ENCODE measurements around the gene TMC2.

The TMC2 gene

GRCh38 chr20:2578475-2579192 lies 42.3 kb downstream of the TMC2 start:
- no peak for DNase-seq (ENCODE audit: low read depth)

- DNase-seq (ENCODE audit: low read depth), result no peak
Observed at GRCh38 chr20:2585811-2586210, 49.4 kb downstream of the TMC2 start.

- no peak for DNase-seq (ENCODE audit: low read depth)
Observed at GRCh38 chr20:2593756-2594155, 57.4 kb downstream of the TMC2 start.

- DNase-seq (ENCODE audit: low read depth), result no peak
Observed at GRCh38 chr20:2595076-2595475, 58.7 kb downstream of the TMC2 start.

GRCh38 chr20:2596673-2597279 lies 60.4 kb downstream of the TMC2 start:
- no peak for DNase-seq (ENCODE audit: low read depth)

GRCh38 chr20:2599288-2600006 lies 63.1 kb downstream of the TMC2 start:
- no peak for DNase-seq (ENCODE audit: low read depth)

GRCh38 chr20:2602046-2602735 lies 65.8 kb downstream of the TMC2 start:
- no peak for DNase-seq (ENCODE audit: low read depth)

GRCh38 chr20:2602746-2603145 lies 66.4 kb downstream of the TMC2 start:
- no peak for DNase-seq (ENCODE audit: low read depth)

GRCh38 chr20:2603816-2604505 lies 67.6 kb downstream of the TMC2 start:
- no peak for DNase-seq (ENCODE audit: low read depth)

GRCh38 chr20:2604506-2604835 lies 68.1 kb downstream of the TMC2 start:
- no peak for DNase-seq (ENCODE audit: low read depth)

GRCh38 chr20:2606507-2607006 lies 70.2 kb downstream of the TMC2 start:
- DNase-seq (ENCODE audit: low read depth), result no peak

- DNase-seq (ENCODE audit: low read depth), result no peak
Observed at GRCh38 chr20:2610326-2610725, 74.0 kb downstream of the TMC2 start.

- no peak for DNase-seq (ENCODE audit: low read depth)
Observed at GRCh38 chr20:2610941-2611720, 74.8 kb downstream of the TMC2 start.

GRCh38 chr20:2612073-2612472 lies 75.7 kb downstream of the TMC2 start:
- no peak for DNase-seq (ENCODE audit: low read depth)

GRCh38 chr20:2616634-2617033 lies 80.3 kb downstream of the TMC2 start:
- DNase-seq (ENCODE audit: low read depth), result no peak

- DNase-seq (ENCODE audit: low read depth), result no peak
Observed at GRCh38 chr20:2617099-2617714, 80.8 kb downstream of the TMC2 start.

GRCh38 chr20:2618815-2619214 lies 82.4 kb downstream of the TMC2 start:
- DNase-seq (ENCODE audit: low read depth), result no peak

GRCh38 chr20:2619337-2619736 lies 83.0 kb downstream of the TMC2 start:
- DNase-seq (ENCODE audit: low read depth), result no peak

- no peak for DNase-seq (ENCODE audit: low read depth)
Observed at GRCh38 chr20:2619961-2620595, 83.7 kb downstream of the TMC2 start.

GRCh38 chr20:2624190-2624589 lies 87.8 kb downstream of the TMC2 start:
- DNase-seq (ENCODE audit: low read depth), result no peak
